Liver (tissue), 9 donors: ENCODE results near the gene BCLAF1. TPM values are rescaled to one million over a fixed set of nuclear protein-coding genes. Genes with fewer than 3 reads are reported as not detected.

Experiments used
- DNase-seq: peaks from one replicate; pipeline ENCODE4 v3.0.0-alpha.2; 2017; ENCODE audit warnings: low spot score
- H3K27ac ChIP-seq, 2 donors: one replicate each; pipeline ENCODE4 v1.7.0; 2013; ENCODE audit warnings: inconsistent platforms in 2 of 2, low read length in 2 of 2, control low read depth in 1 of 2, low read depth in 1 of 2, mild to moderate bottlenecking in 1 of 2
- H3K27me3 ChIP-seq, 4 donors: one replicate each; pipeline versions ENCODE4 v1.6.1 to v1.7.0; 2013; ENCODE audit warnings: low read length in 3 of 4, inconsistent platforms in 1 of 4, mild to moderate bottlenecking in 1 of 4, moderate library complexity in 1 of 4; ENCODE audit not compliant: control insufficient read depth in 4 of 4, insufficient read depth in 4 of 4
- H3K36me3 ChIP-seq, 4 donors: one replicate each; pipeline versions ENCODE4 v1.6.1 to v1.7.0; 2013; ENCODE audit warnings: low read length in 3 of 4, mild to moderate bottlenecking in 3 of 4, low read depth in 1 of 4, moderate library complexity in 1 of 4; ENCODE audit not compliant: control insufficient read depth in 4 of 4, insufficient read depth in 3 of 4
- H3K4me1 ChIP-seq, 4 donors: one replicate each; pipeline versions ENCODE4 v1.6.1 to v1.7.0; 2013; ENCODE audit warnings: low read length in 3 of 4, mild to moderate bottlenecking in 3 of 4, moderate library complexity in 1 of 4; ENCODE audit not compliant: control insufficient read depth in 4 of 4, insufficient read depth in 4 of 4
- H3K4me3 ChIP-seq, 3 donors: one replicate each; pipeline versions ENCODE4 v1.6.1 to v1.7.0; 2013; ENCODE audit warnings: low read length in 3 of 3, control low read depth in 1 of 3, low read depth in 1 of 3, mild to moderate bottlenecking in 1 of 3
- H3K9ac ChIP-seq, 2 donors: one replicate each; pipeline ENCODE4 v1.7.0; 2013; ENCODE audit warnings: low read length in 2 of 2, mild to moderate bottlenecking in 2 of 2, moderate library complexity in 2 of 2, control low read depth in 1 of 2, low read depth in 1 of 2
- H3K9me3 ChIP-seq, 4 donors: one replicate each; pipeline versions ENCODE4 v1.6.1 to v1.7.0; 2013; ENCODE audit warnings: low read length in 3 of 4; ENCODE audit not compliant: control insufficient read depth in 4 of 4
- ATF3 ChIP-seq: IDR thresholded peaks from 2 replicates; pipeline ENCODE4 v1.6.1; 2016; ENCODE audit warnings: antibody characterized with exemption
- CTCF ChIP-seq: fragments of 150-350 bp; IDR thresholded peaks from 2 replicates; pipeline ENCODE4 v1.5.1; 2017; ENCODE audit warnings: improper control_type of control experiment, low read depth, low read length; ENCODE audit not compliant: missing input control
- FOXA1 ChIP-seq: IDR thresholded peaks from 2 replicates; pipeline ENCODE4 v1.6.1; 2016; ENCODE audit warnings: antibody characterized with exemption
- FOXA2 ChIP-seq: IDR thresholded peaks from 2 replicates; pipeline ENCODE4 v1.6.1; 2016; ENCODE audit warnings: antibody characterized with exemption
- GABPA ChIP-seq, 2 donors: IDR thresholded peaks in 1 of 2; conservative IDR thresholded peaks in 1 of 2; 2 replicates each; pipeline ENCODE4 v1.6.1; 2016; ENCODE audit warnings: antibody characterized with exemption in 2 of 2, mild to moderate bottlenecking in 1 of 2, moderate library complexity in 1 of 2
- HNF4A ChIP-seq, 2 donors: conservative IDR thresholded peaks; 2 replicates each; pipeline ENCODE4 v1.6.1; 2016; ENCODE audit warnings: antibody characterized with exemption in 2 of 2, mild to moderate bottlenecking in 2 of 2
- JUND ChIP-seq, 2 donors: IDR thresholded peaks; 2 replicates each; pipeline ENCODE4 v1.6.1; 2016; ENCODE audit warnings: antibody characterized with exemption in 2 of 2
- MAX ChIP-seq: IDR thresholded peaks from 2 replicates; pipeline ENCODE4 v1.6.1; 2016; ENCODE audit warnings: antibody characterized with exemption
- NR2F2 ChIP-seq: IDR thresholded peaks from 2 replicates; pipeline ENCODE4 v1.6.1; 2016; ENCODE audit warnings: antibody characterized with exemption
- RAD21 ChIP-seq, 2 donors: IDR thresholded peaks; 2 replicates each; pipeline ENCODE4 v1.6.1; 2016; ENCODE audit warnings: antibody characterized with exemption in 2 of 2, mild to moderate bottlenecking in 2 of 2
- REST ChIP-seq: IDR thresholded peaks from 2 replicates; pipeline ENCODE4 v1.6.1; 2016; ENCODE audit warnings: antibody characterized with exemption, mild to moderate bottlenecking
- SP1 ChIP-seq: IDR thresholded peaks from 2 replicates; pipeline ENCODE4 v1.6.1; 2018; ENCODE audit warnings: antibody characterized with exemption, mild to moderate bottlenecking
- TAF1 ChIP-seq: conservative IDR thresholded peaks from 2 replicates; pipeline ENCODE4 v1.6.1; 2016; ENCODE audit warnings: antibody characterized with exemption, mild to moderate bottlenecking
- ZBTB33 ChIP-seq: IDR thresholded peaks from 2 replicates; pipeline ENCODE4 v1.6.1; 2016; ENCODE audit warnings: antibody characterized with exemption
- WGBS: extraction: QIAGEN DNeasy Blood & Tissue Kit; methylation state at CpG from one replicate; pipeline ENCODE4 v1.1.7; 2013; 5-methylcytosine and 5-hydroxymethylcytosine counted together
- polyA plus RNA-seq, 2 donors: library from polyadenylated mRNA; stranded (reverse) in 1 of 2; unstranded in 1 of 2; fragments of 200-250 nt in 1 of 2; fragments of >200 nt in 1 of 2; fragmentation: Nextera tagmentation in 1 of 2; extraction: Ambion mirVana in 1 of 2; gene quantifications; one replicate each; pipeline versions ENCODE4 v1.2.1 to v1.2.3, GENCODE V29; 2013 to 2015
- total RNA-seq, 2 donors: library from RNA; depleted of rRNA; stranded (reverse); fragments of >200 nt; gene quantifications; one replicate each; pipeline ENCODE4 v1.2.3, GENCODE V29; 2014
- donor health status: healthy.
- donor health status: healthy.
- donor health status: healthy.
- donor health status: healthy.
- donor health status: healthy.

Gene BCLAF1
- total and polyA plus RNA-seq, 4 donors, result 11.7 to 60.5 (median 38.0) TPM

GRCh38 chr6:136251394-136251793 is 38.3 kb downstream of the BCLAF1 start (continued):
- TF ChIP-seq CTCF, result no peak
- TF ChIP-seq NR2F2, result no peak
- TF ChIP-seq FOXA2, result no peak

GRCh38 chr6:136250686-136251008 is 39.0 kb downstream of the BCLAF1 start:
- Histone ChIP-seq H3K9me3 (no peaks in the 10 kb centered on the region), H3K4me3 (peak overlapping the region; percentile 49 to 86 (median 80)), H3K27me3 (no peaks in the 10 kb centered on the region), H3K4me1 (peaks cover 0 to 19% (median 16%) of the 10 kb centered on the region in 4 donors), H3K9ac (peak overlapping the region in 1 of 2 donors; percentile 60), H3K36me3 (no peaks in the 10 kb centered on the region), H3K27ac (peak overlapping the region; percentile 33 to 68)
- whole genome bisulfite sequencing, result under 1% methylated on average over 8 of the region's 8 CpGs
- DNase-seq, result no peak
- TF ChIP-seq JUND (IDR thresholded peaks at IDR 0.05), result peak in 1 of 2 donors; percentile 33
- no peak for TF ChIP-seq TAF1
- no peak for TF ChIP-seq REST

GRCh38 chr6:136249811-136250685 is 39.6 kb downstream of the BCLAF1 start, which contains the start of gene MTFR2:
Gene MTFR2 (minus strand): TSS chr6:136250311. CDS start chr6:136249099, 1,212 bp downstream.
- H3K36me3 ChIP-seq, result no peaks in the 10 kb centered on the region
- peak within 1 kb of the TSS in 1 of 2 donors; percentile 60 for H3K9ac ChIP-seq
- H3K4me3 ChIP-seq, result peak within 1 kb of the TSS; percentile 58 to 86 (median 80)
- DNase-seq, result peak; percentile 94
- no peaks in the 10 kb centered on the region for H3K27me3 ChIP-seq
- H3K9me3 ChIP-seq, result no peaks in the 10 kb centered on the region
- peak within 1 kb of the TSS; percentile 33 to 68 for H3K27ac ChIP-seq
- H3K4me1 ChIP-seq, result peaks cover 0 to 19% (median 16%) of the 10 kb centered on the region in 4 donors
- under 1% methylated on average over 59 of the region's 59 CpGs for WGBS
- TF ChIP-seq ATF3 (peak; percentile 31), TAF1 (peak; percentile 50), HNF4A (conservative IDR thresholded peaks at IDR 0.05) (peak; percentile 97 to 98), RAD21 (IDR thresholded peaks at IDR 0.05) (peak in 1 of 2 donors; percentile 41), ZBTB33 (peak; percentile 47), GABPA (IDR thresholded peaks at IDR 0.05 in 1 of 2, conservative IDR thresholded peaks at IDR 0.05 in 1 of 2) (peak; percentile 45 to 86), CTCF (no peak), JUND (IDR thresholded peaks at IDR 0.05) (peak; percentile 41 to 60), SP1 (peak; percentile 100), FOXA1 (no peak), MAX (peak; percentile 80)
